HPDE6-E6E7 (cell line): ENCODE measurements around the gene AGAP6.
"Not testable (repeated sequence)": the region's sequence is repeated elsewhere in the genome, so short reads cannot be mapped to it uniquely, and the experiment has no call there.

ENCODE experiments used
- DNase-seq: peaks from one replicate; pipeline ENCODE4 v3.0.0; 2011; ENCODE audit warnings: missing footprints; ENCODE audit errors: extremely low spot score

The AGAP6 gene

DNA sequence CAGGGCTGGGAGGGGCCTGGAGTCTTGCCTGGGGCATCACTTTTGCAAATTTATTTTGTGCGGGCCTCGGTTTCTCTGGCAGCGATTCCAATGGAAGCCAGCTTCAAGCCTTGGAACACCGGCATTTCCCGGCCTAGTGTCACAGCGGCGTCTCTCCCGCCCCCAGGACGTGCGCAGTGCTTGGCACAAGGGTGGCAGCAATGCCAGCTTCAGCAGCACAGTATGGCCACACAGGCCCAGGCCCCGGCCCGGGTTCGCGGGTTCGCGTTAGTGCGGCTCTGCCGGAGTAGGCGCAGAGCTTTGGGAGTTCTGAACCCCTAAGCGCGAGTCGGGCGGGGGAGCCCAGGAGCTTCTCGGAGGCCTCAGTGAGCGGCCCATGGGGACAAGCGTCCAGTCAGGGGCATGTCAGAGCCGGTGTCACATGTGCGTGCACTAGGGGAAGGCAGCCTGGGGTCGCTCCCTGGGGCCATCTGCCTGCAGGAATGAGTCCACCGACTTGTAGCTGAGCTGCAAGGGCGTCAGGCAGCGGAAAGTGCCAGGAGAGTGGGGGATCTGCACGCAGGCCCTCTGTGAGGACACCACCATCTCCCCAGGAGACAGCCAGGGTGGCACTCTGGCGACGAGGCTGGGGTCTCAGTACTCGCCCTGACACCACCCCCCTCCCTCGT is 36.6 kb downstream of the AGAP6 start:
- DNase-seq, result not testable (repeated sequence)

- no peak for DNase-seq
Measured at GRCh38 chr10:50025627-50026026, 37.4 kb downstream of the AGAP6 start.

GRCh38 chr10:50027195-50027594 is 39.0 kb downstream of the AGAP6 start:
- DNase-seq, result no peak

DNA sequence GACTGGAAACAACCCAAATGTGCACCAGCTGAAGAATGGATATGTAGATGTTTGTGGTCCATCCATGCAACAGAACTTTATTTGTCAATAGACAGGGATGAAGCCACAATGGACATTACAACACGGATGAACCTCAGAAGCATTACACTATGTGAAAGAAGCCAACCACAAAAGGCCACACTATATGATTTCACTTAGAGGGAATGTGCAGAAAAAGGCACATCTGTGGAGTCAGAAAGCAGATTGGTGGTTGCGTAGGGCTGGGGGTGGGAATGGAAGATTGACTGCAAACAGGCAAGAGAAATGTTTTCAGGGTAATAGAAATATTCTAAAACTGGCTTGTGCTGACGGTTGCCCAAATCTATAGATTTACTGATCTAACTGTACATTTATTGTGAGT is 45.3 kb downstream of the AGAP6 start:
- DNase-seq, result no peak

DNA sequence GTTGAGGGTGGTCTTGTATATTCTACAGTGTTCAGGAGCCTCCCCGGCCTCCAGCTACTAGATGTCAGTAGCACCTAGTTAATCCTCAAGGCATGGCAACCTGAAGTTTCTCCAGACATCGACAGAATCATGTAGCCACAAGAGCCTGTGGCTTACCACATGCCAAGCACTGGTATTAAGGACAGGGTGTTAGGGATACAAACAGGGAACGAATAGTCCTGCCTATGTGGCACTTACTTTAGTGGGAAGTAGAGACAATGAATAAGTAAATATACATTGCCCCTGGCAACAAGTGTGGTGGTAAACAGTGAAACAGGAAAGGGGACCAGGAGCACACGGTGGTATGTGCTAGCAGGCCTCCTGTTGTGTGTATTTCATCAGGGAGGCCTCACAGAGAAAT is 47.1 kb downstream of the AGAP6 start:
- not testable (repeated sequence) for DNase-seq

- no peak for DNase-seq
Measured at GRCh38 chr10:50044941-50045664, 56.9 kb downstream of the AGAP6 start.

DNA sequence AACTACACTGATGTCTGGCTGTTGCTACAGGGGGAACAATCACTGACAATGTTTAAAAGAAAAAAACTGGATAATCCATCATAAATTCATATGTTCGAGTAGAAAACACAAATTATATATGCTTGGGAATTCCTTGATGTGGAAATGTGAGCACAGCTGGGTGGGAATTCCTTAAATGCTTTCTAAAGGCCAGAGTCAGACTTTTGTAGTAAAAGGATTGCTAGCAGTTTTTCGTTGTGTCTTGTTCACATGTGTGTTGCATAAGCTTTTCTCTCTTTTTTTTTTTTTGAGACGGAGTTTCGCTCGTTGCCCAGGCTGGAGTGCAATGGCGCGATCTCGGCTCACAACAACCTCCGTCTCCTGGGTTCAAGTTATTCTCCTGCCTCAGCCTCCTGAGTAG is 58.3 kb downstream of the AGAP6 start:
- DNase-seq, result not testable (repeated sequence)

GRCh38 chr10:50047594-50047993 is 59.4 kb downstream of the AGAP6 start:
- DNase-seq, result not testable (repeated sequence)

DNA sequence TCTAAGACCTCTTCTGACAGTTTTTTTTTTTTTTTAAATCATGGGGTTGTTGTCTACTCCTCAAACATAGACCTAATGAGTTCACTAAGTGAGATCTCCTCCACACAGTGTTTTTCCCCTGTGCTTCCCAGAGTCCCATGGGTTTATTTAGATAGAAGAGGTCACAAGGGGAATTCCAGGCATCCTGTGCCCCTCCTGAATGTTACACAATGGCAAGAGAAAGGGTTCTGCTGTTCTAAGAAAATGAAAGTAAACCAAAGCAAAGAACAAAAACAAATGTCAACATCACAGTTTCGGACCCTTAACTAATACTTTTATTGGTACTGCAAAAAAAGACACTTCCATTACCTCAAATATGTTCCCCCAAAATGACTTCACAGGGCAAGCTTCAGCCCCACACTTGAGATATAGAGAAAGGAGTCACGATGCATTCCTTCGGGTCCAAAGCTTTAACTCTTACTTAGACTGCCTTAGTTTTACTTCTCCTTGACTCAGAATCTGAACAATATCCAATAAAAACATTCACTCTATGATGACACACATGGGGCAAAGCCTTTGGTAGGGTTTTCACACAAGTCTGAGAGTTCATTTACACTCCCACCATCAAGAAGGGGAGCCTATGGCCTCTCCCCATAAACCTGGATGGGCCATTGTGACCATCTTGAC is 63.9 kb downstream of the AGAP6 start:
- DNase-seq, result not testable (repeated sequence)

GRCh38 chr10:50052778-50053376 is 64.7 kb downstream of the AGAP6 start:
- DNase-seq, result not testable (repeated sequence)

DNA sequence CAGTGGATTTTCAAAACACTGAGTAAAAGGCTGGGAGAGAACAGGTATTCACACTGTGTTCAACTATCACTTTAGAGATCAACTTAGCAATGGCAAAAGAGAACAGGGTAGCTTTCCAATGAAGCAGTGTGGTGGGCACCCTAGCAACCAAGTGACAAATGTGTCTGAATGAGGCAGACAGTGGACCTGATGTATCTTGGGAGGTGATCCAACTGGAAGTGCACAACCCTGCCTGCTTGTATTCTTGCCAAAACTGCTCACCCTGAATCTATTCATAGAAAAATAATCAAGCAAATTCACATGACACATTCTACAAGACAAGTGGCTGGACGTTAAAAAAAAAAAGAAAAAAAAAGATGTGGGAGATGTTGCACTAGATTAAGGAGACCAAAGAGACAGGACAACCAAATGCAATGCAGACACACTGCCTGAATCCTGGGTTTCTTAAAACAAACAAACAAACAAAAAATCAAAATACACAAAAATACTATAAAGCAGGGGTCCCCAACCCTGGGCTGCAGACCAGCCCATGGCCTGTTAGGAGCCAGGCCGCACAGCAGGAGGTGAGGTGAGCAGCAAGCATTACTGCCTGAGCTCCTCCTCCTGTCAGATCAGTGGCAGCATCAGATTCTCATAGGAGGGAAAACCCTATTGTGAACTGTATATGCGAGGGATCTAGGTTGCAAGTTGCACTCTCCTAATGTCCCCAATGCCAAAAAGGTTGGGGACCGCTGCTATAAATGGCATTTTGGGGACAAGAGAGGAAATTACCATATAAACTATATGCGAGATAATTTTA is 67.5 kb downstream of the AGAP6 start:
- not testable (repeated sequence) for DNase-seq

DNA sequence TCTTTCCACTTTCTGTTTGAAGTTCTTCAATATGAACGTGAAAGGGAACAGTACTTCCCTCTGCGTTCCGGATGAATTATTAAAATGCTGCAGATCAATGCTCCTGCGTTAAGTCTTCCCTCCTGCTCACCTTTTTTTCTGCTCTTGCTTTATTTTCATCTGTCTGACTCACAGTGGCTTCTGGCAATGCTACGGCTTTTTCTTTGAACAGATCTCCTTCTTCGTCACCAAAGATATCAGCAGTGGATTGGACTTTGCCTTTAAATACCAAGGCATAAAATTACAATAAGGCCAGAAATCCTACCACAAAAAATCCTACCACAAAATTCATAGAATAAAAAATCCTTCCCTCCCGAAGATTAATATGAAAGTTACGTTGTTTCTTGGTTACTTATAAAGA is 68.4 kb downstream of the AGAP6 start:
- DNase-seq, result not testable (repeated sequence)

- DNase-seq, result not testable (repeated sequence)
Measured at GRCh38 chr10:50058727-50059126, 70.5 kb downstream of the AGAP6 start.

GRCh38 chr10:50059946-50060345 is 71.7 kb downstream of the AGAP6 start:
- not testable (repeated sequence) for DNase-seq
